A673 (cell line): ENCODE results near the gene PZP.

Experiments
- CTCF ChIP-seq: fragments of 300-800, 200-600 bp; sonication (generic); conservative IDR thresholded peaks from 2 replicates; pipeline ENCODE4 v1.5.1; 2017; ENCODE audit warnings: low read depth, mild to moderate bottlenecking, antibody characterized with exemption, low read length, moderate library complexity, mixed read lengths
- EZH2 ChIP-seq: fragments of 200-600 bp; sonication (generic); IDR thresholded peaks from 2 replicates; pipeline ENCODE4 v1.6.1; 2017; ENCODE audit warnings: borderline replicate concordance, low read depth, mild to moderate bottlenecking, mixed read lengths, antibody characterized with exemption, low read length; ENCODE audit not compliant: poor library complexity, severe bottlenecking

GRCh38 chr12:9133216-9133916, 74.8 kb downstream of the PZP start:
- no peak for TF ChIP-seq CTCF
- TF ChIP-seq EZH2: no peak
